ENCODE results near the gene RABL2B.
"Not testable (repeated sequence)": the region's sequence is repeated elsewhere in the genome, so short reads cannot be mapped to it uniquely, and the experiment has no call there.

Gene RABL2B

GRCh38 chr22:50783033-50783879, at the start of gene RABL2B:
Gene RABL2B, minus strand, starts transcription at chr22:50783636. Its CDS starts 1,342 bp downstream, at chr22:50782294.
- DNase-seq: peak; percentile 87

- not testable (repeated sequence) for DNase-seq
These were observed 3.5 kb upstream of the RABL2B start for GRCh38 chr22:50786936-50787335.

GRCh38 chr22:50785289-50785688, 1.9 kb upstream of the RABL2B start:
- not testable (repeated sequence) for DNase-seq

GRCh38 chr22:50783880-50784276, 442 bp upstream of the RABL2B start:
- DNase-seq: peak; percentile 33

GRCh38 chr22:50782253-50782652, 1.2 kb downstream of the RABL2B start:
- not testable (repeated sequence) for DNase-seq

- DNase-seq: not testable (repeated sequence)
These were observed 3.2 kb downstream of the RABL2B start for GRCh38 chr22:50780244-50780643.

GRCh38 chr22:50777631-50778030, 5.8 kb downstream of the RABL2B start:
- not testable (repeated sequence) for DNase-seq

- not testable (repeated sequence) for DNase-seq
These were observed 8.3 kb downstream of the RABL2B start for GRCh38 chr22:50775132-50775531.

GRCh38 chr22:50764288-50764687, 19.1 kb downstream of the RABL2B start:
- not testable (repeated sequence) for DNase-seq

- DNase-seq: not testable (repeated sequence)
These were observed 21.6 kb downstream of the RABL2B start for GRCh38 chr22:50761829-50762228.

GRCh38 chr22:50759597-50760341, 23.7 kb downstream of the RABL2B start:
- DNase-seq: not testable (repeated sequence)

GRCh38 chr22:50756949-50757491, 26.4 kb downstream of the RABL2B start:
- peak; percentile 63 for DNase-seq

GRCh38 chr22:50756406-50756805, 27.0 kb downstream of the RABL2B start:
- not testable (repeated sequence) for DNase-seq

GRCh38 chr22:50755251-50755650, 28.2 kb downstream of the RABL2B start:
- DNase-seq: not testable (repeated sequence)

GRCh38 chr22:50749302-50750074, 33.9 kb downstream of the RABL2B start:
- DNase-seq: not testable (repeated sequence)

- DNase-seq: not testable (repeated sequence)
These were observed 34.8 kb downstream of the RABL2B start for GRCh38 chr22:50748630-50749029.

- not testable (repeated sequence) for DNase-seq
These were observed 35.9 kb downstream of the RABL2B start for GRCh38 chr22:50747521-50747920.

GRCh38 chr22:50744424-50744823, 39.0 kb downstream of the RABL2B start:
- DNase-seq: not testable (repeated sequence)

GRCh38 chr22:50740714-50741113, 42.7 kb downstream of the RABL2B start:
- DNase-seq: not testable (repeated sequence)

- DNase-seq: no peak
These were observed 43.5 kb downstream of the RABL2B start for GRCh38 chr22:50739894-50740293.

GRCh38 chr22:50739279-50739691, 44.2 kb downstream of the RABL2B start:
- DNase-seq: no peak

GRCh38 chr22:50738649-50739227, 44.7 kb downstream of the RABL2B start:
- DNase-seq: no peak
